HCT116 (cell line): ENCODE data around the gene RBM14. TPM values are rescaled to one million over a fixed set of nuclear protein-coding genes. Genes with fewer than 3 reads are reported as not detected.

ENCODE experiments used
- ATAC-seq: fragments of 200-7000 bp; cut with Tn5 transposase; 2 replicates; pipeline ENCODE4 v1.9.1; 2020; ENCODE audit warnings: mild to moderate bottlenecking, moderate library complexity
- BruUV-seq: library from RNA; stranded (reverse); fragments of 400-500 nt; replicated peaks from 2 replicates; lab custom pipeline; 2021; lab: Mats Ljungman, UMichigan
- CTCF ChIA-PET: fragments of 300-600 bp; sonication (Branson Sonifier 250); formaldehyde crosslinking; loops from one replicate; lab custom pipeline; 2021; ENCODE audit warnings: antibody characterized with exemption; lab: Charles Lee
- POLR2A ChIA-PET: fragments of 300-600, 350-600 bp; sonication (Branson Sonifier 250); formaldehyde crosslinking; loops from one replicate; lab custom pipeline; 2021; ENCODE audit warnings: antibody characterized with exemption; lab: Charles Lee
- RAD21 ChIA-PET, 2 experiments: fragments of 300-600 bp; sonication (Branson Sonifier 250); formaldehyde crosslinking; loops; one replicate each; lab custom pipeline; 2023; ENCODE audit warnings: low total read pairs in 2 of 2; ENCODE audit not compliant: uncharacterized antibody in 2 of 2, unreplicated experiment in 2 of 2, low non-redundant PET in 1 of 2; lab: Charles Lee
- DNase-seq: peaks from one replicate; pipeline ENCODE4 v3.0.0-alpha.2; 2010; ENCODE audit warnings: low read depth, low spot score
- H2AFZ ChIP-seq: fragments of 200-600 bp; shearing (Covaris generic), sonication (generic); 2 replicates; pipeline ENCODE4 v1.6.1; 2017; ENCODE audit warnings: low read depth, mixed run types, mixed read lengths, antibody characterized with exemption, low read length; ENCODE audit not compliant: poor library complexity, severe bottlenecking
- H3K27ac ChIP-seq: 2 replicates; pipeline ENCODE4 v1.5.1; 2012; ENCODE audit warnings: low read depth, low read length
- H3K27me3 ChIP-seq: fragments of 200-600 bp; sonication (generic); 2 replicates; pipeline ENCODE4 v1.6.1; 2016; ENCODE audit warnings: mixed run types, low read length, mixed read lengths; ENCODE audit not compliant: insufficient read depth
- H3K36me3 ChIP-seq, 2 experiments: fragments of 200-500 bp in 1 of 2; fragments of 200-600 bp in 1 of 2; sonication (Bioruptor generic) in 1 of 2; sonication (generic) in 1 of 2; 2 replicates each; pipeline versions ENCODE4 v1.5.1 to v1.6.1; 2014 to 2016; ENCODE audit warnings: low read length in 2 of 2, inconsistent platforms in 1 of 2, mixed read lengths in 1 of 2, mixed run types in 1 of 2; ENCODE audit not compliant: insufficient read depth in 2 of 2, control insufficient read depth in 1 of 2
- H3K4me1 ChIP-seq, 2 experiments: fragments of 200-600 bp in 1 of 2; sonication (generic) in 1 of 2; 2 replicates each; pipeline versions ENCODE4 v1.5.1 to v1.6.1; 2012 to 2017; ENCODE audit warnings: low read length in 2 of 2, inconsistent platforms in 1 of 2, mild to moderate bottlenecking in 1 of 2, mixed read lengths in 1 of 2, mixed run types in 1 of 2, moderate library complexity in 1 of 2; ENCODE audit not compliant: insufficient read depth in 2 of 2, control insufficient read depth in 1 of 2
- H3K4me2 ChIP-seq: fragments of 200-600 bp; sonication (generic); 2 replicates; pipeline ENCODE4 v1.6.1; 2017; ENCODE audit warnings: mixed run types, low read length, mixed read lengths
- H3K4me3 ChIP-seq, 2 experiments: fragments of 200-600 bp in 1 of 2; sonication (generic) in 1 of 2; replicated peaks in 1 of 2; 2 replicates each; pipeline ENCODE4 v1.5.1; 2011 to 2016; ENCODE audit warnings: low read length in 2 of 2, control low read depth in 1 of 2, low read depth in 1 of 2, mild to moderate bottlenecking in 1 of 2, mixed read lengths in 1 of 2, mixed run types in 1 of 2
- H3K79me2 ChIP-seq: fragments of 200-600 bp; sonication (generic); 2 replicates; pipeline ENCODE4 v1.6.1; 2017; ENCODE audit warnings: mild to moderate bottlenecking, mixed run types, low read length, moderate library complexity, mixed read lengths; ENCODE audit not compliant: insufficient read depth
- H3K9ac ChIP-seq: fragments of 200-600 bp; sonication (generic); 2 replicates; pipeline ENCODE4 v1.6.1; 2016; ENCODE audit warnings: low read length, mixed read lengths
- H3K9me2 ChIP-seq: fragments of 200-600 bp; sonication (generic), shearing (Covaris generic); 2 replicates; pipeline ENCODE4 v1.6.1; 2017; ENCODE audit warnings: mixed run types, mild to moderate bottlenecking, moderate library complexity; ENCODE audit not compliant: insufficient read depth
- H3K9me3 ChIP-seq, 2 experiments: fragments of 200-500 bp in 1 of 2; fragments of 200-600 bp in 1 of 2; sonication (Bioruptor generic) in 1 of 2; sonication (generic) in 1 of 2; 2 replicates each; pipeline ENCODE4 v1.6.1; 2014 to 2017; ENCODE audit warnings: low read length in 2 of 2, mixed read lengths in 2 of 2, inconsistent platforms in 1 of 2, low read depth in 1 of 2, mild to moderate bottlenecking in 1 of 2, mixed run types in 1 of 2, moderate library complexity in 1 of 2; ENCODE audit not compliant: control insufficient read depth in 1 of 2, insufficient read depth in 1 of 2
- H4K20me1 ChIP-seq: fragments of 200-600 bp; sonication (generic), shearing (Covaris generic); 2 replicates; pipeline ENCODE4 v1.6.1; 2017; ENCODE audit warnings: mixed run types, mild to moderate bottlenecking, moderate library complexity; ENCODE audit not compliant: insufficient read depth
- CBX3 ChIP-seq: IDR thresholded peaks from 2 replicates; pipeline ENCODE4 v1.6.1; 2012; ENCODE audit warnings: low read depth
- CEBPB ChIP-seq: IDR thresholded peaks from 2 replicates; pipeline ENCODE4 v1.6.1; 2012; ENCODE audit warnings: low read depth
- CTCF ChIP-seq, 3 experiments: fragments of 200-600 bp in 1 of 3; sonication (generic) in 1 of 3; IDR thresholded peaks in 2 of 3; conservative IDR thresholded peaks in 1 of 3; 2 replicates each; pipeline ENCODE4 v1.5.1; 2012 to 2017; ENCODE audit warnings: low read depth in 2 of 3, low read length in 2 of 3, antibody characterized with exemption in 1 of 3, borderline replicate concordance in 1 of 3, control low read depth in 1 of 3, mild to moderate bottlenecking in 1 of 3, mixed read lengths in 1 of 3, mixed run types in 1 of 3, moderate library complexity in 1 of 3; ENCODE audit not compliant: insufficient read depth in 1 of 3
- EGR1 ChIP-seq: IDR thresholded peaks from 2 replicates; pipeline ENCODE4 v1.6.1; 2012; ENCODE audit warnings: low read depth
- ELF1 ChIP-seq: IDR thresholded peaks from 2 replicates; pipeline ENCODE4 v1.6.1; 2012; ENCODE audit warnings: low read depth, borderline replicate concordance
- FOSL1 ChIP-seq: IDR thresholded peaks from 2 replicates; pipeline ENCODE4 v1.6.1; 2012; ENCODE audit warnings: low read depth
- POLR2AphosphoS5 ChIP-seq: IDR thresholded peaks from 2 replicates; pipeline ENCODE4 v1.6.1; 2011; ENCODE audit warnings: mild to moderate bottlenecking, low read depth, low read length, moderate library complexity
- RAD21 ChIP-seq: IDR thresholded peaks from 2 replicates; pipeline ENCODE4 v1.6.1; 2012; ENCODE audit warnings: low read depth, mild to moderate bottlenecking
- SRF ChIP-seq: IDR thresholded peaks from 2 replicates; pipeline ENCODE4 v1.6.1; 2012; ENCODE audit warnings: low read depth
- ZBTB33 ChIP-seq: IDR thresholded peaks from 2 replicates; pipeline ENCODE4 v1.6.1; 2011; ENCODE audit warnings: mild to moderate bottlenecking, low read length, moderate library complexity; ENCODE audit not compliant: insufficient replicate concordance; ENCODE audit errors: extremely low read depth
- ZFX ChIP-seq: fragments of 450-650 bp; IDR thresholded peaks from 2 replicates; pipeline ENCODE4 v1.6.1; 2017
- intact Hi-C: fragments of 100-400 bp; cut with micrococcal nuclease; formaldehyde crosslinking; loops from 2 replicates; pipeline ENCODE4 v1.10.0; 2022
- total RNA-seq: library from RNA; stranded (reverse); gene quantifications from one replicate; pipeline ENCODE4 v1.2.1, GENCODE V29; 2021; ENCODE audit not compliant: unreplicated experiment
- TF ChIP-seq, protein P1 (sequence below): IDR thresholded peaks from 2 replicates; pipeline ENCODE4 v1.6.1; 2012

RBM14 gene
- total RNA-seq, 1 experiment from 2014 or later = 95.3 TPM

DNA sequence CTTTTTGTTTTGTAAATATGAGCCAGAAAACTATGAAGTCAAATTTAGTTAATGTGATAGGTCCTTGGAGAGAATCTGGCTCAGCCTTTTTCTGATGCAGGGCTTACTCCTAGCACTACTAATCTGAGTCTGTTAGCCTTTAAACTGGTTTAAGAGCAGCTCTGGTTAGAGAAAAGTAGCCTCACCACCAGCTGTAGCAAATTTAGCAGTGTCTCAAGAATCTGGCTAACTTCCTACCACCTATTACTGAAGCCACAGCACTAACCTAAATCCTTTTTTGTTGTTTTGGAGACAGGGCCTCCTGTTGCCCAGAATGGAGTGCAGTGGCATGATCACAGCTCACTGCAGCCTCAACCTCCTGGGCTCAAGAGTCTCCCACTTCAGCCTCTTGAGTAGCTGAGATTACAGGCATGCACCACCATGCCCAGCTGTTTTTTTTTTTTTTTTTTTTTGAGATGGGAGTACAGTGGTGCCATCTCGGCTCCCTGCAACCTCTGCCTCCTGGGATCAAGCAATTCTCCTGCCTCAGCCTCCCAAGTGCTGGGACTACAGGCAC, 47.4 kb downstream of the RBM14 start:
- no peak for DNase-seq
- Histone ChIP-seq H3K9me3 (no peaks in the 10 kb centered on the region), H3K9ac (no peak overlapping the region), H3K27ac (no peak overlapping the region)
- TF ChIP-seq SRF (no peak), EGR1 (no peak), ZBTB33 (no peak), ELF1 (no peak), POLR2AphosphoS5 (no peak), CEBPB (no peak), FOSL1 (no peak), CTCF (IDR thresholded peaks at IDR 0.05 in 2 of 3, conservative IDR thresholded peaks at IDR 0.05 in 1 of 3; ENCODE audit: borderline replicate concordance in 1 of 3, insufficient read depth in 1 of 3, low read depth in 2 of 3, low read length in 2 of 3) (no peak), ZFX (no peak), RAD21 (no peak), CBX3 (no peak)
- TF ChIP-seq, protein P1, sequence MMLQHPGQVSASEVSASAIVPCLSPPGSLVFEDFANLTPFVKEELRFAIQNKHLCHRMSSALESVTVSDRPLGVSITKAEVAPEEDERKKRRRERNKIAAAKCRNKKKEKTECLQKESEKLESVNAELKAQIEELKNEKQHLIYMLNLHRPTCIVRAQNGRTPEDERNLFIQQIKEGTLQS = no peak
- TF ChIP-seq, all 23 proteins: peak for 0
- no peaks in the 10 kb centered on the region for H3K9me2 ChIP-seq
- no TSS peak for BruUV-seq
- H3K79me2 ChIP-seq = peaks cover 96% of the 10 kb centered on the region
- ChIA-PET RAD21 (interaction anchor here in 1 of 2 experiments (0.7 kb wide), 1 partner anchor 256 kb away, joined by 4 read pairs; no protein-coding TSS in a partner anchor), POLR2A (interaction anchor here (1.5 kb wide), 1 partner anchor 14 kb away, joined by 4 read pairs; the partner anchor contains the start of gene RBM4B), CTCF (no interaction called here)
- ATAC-seq = no peak
- H4K20me1 ChIP-seq = peaks cover 11% of the 10 kb centered on the region; the same call in 1 of the 2 replicates
- H3K4me2 ChIP-seq = no peak overlapping the region
- no peaks in the 10 kb centered on the region for H3K4me1 ChIP-seq
- intact Hi-C loops = no loop called here
- H3K36me3 ChIP-seq = peaks cover 35 to 38% of the 10 kb centered on the region in 2 experiments; a peak in 3 of 4 replicates
- H2AFZ ChIP-seq = no peak overlapping the region
- H3K27me3 ChIP-seq = no peaks in the 10 kb centered on the region
- no peak overlapping the region for H3K4me3 ChIP-seq
